Type B pancreatic cell (in vitro differentiated cells): ENCODE results near the gene PMM2. TPM values are rescaled to one million over a fixed set of nuclear protein-coding genes. Genes with fewer than 3 reads are reported as not detected.
A peak's percentile ranks its signal among the peaks of the same experiment; 100 is the strongest.

Source experiments
- DNase-seq: peaks from one replicate; pipeline ENCODE4 v3.0.0; 2021; ENCODE audit warnings: mixed read lengths; ENCODE audit not compliant: unreplicated experiment; ENCODE audit errors: extremely low spot score
- H3K27ac Mint-ChIP-seq: 2 replicates; pipeline ENCODE4 v1.8.0; 2021; ENCODE audit warnings: mild to moderate bottlenecking, mixed read lengths
- H3K27me3 Mint-ChIP-seq: 2 replicates; pipeline ENCODE4 v1.8.0; 2021; ENCODE audit warnings: mixed read lengths
- H3K36me3 Mint-ChIP-seq: 2 replicates; pipeline ENCODE4 v1.8.0; 2021; ENCODE audit warnings: mixed read lengths
- H3K4me1 Mint-ChIP-seq: one replicate; pipeline ENCODE4 v1.8.0; 2021; ENCODE audit warnings: mixed read lengths; ENCODE audit not compliant: unreplicated experiment
- H3K4me3 Mint-ChIP-seq: 2 replicates; pipeline ENCODE4 v1.8.0; 2021; ENCODE audit warnings: mild to moderate bottlenecking, mixed read lengths
- H3K9me3 Mint-ChIP-seq: 2 replicates; pipeline ENCODE4 v1.8.0; 2021; ENCODE audit warnings: mixed read lengths
- total RNA-seq: library from RNA; stranded (reverse); gene quantifications from 2 replicates; pipeline ENCODE4 v1.2.1, GENCODE V29; 2021; ENCODE audit warnings: low replicate concordance
- TF ChIP-seq, protein P1 (sequence below): fragments of 200-600 bp; sonication (generic); conservative IDR thresholded peaks from 2 replicates; pipeline ENCODE4 v1.5.0; 2021; ENCODE audit warnings: antibody characterized with exemption, mild to moderate bottlenecking

Gene PMM2
- total RNA-seq, 1 donor from 2014 or later: 35.5 TPM

DNA sequence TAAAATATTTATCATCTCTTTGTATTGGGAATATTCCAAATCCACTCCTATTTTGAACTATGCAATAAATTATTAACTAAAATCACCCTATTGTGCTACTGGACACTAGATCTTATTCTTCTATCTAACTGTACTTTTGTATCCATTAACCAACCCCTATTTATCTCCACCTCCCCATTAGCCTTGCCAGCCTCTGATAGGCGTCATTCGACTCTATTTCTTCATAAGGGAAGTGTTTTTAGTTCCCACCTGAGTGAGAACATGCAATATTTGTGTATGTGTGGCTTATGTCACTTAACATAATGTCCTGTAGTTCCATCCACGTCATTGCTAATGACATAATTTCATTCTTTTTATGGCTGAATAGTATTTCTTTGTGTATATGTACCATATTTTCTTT, 24.1 kb upstream of the PMM2 start:
- no peak for DNase-seq
- Mint-ChIP-seq H3K9me3 (no peaks in the 10 kb centered on the region), H3K4me3 (no peak overlapping the region), H3K36me3 (peaks cover 22% of the 10 kb centered on the region), H3K27ac (no peak overlapping the region), H3K27me3 (no peaks in the 10 kb centered on the region), H3K4me1 (no peaks in the 10 kb centered on the region)
- TF ChIP-seq, protein P1, sequence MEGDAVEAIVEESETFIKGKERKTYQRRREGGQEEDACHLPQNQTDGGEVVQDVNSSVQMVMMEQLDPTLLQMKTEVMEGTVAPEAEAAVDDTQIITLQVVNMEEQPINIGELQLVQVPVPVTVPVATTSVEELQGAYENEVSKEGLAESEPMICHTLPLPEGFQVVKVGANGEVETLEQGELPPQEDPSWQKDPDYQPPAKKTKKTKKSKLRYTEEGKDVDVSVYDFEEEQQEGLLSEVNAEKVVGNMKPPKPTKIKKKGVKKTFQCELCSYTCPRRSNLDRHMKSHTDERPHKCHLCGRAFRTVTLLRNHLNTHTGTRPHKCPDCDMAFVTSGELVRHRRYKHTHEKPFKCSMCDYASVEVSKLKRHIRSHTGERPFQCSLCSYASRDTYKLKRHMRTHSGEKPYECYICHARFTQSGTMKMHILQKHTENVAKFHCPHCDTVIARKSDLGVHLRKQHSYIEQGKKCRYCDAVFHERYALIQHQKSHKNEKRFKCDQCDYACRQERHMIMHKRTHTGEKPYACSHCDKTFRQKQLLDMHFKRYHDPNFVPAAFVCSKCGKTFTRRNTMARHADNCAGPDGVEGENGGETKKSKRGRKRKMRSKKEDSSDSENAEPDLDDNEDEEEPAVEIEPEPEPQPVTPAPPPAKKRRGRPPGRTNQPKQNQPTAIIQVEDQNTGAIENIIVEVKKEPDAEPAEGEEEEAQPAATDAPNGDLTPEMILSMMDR: no peak

DNA sequence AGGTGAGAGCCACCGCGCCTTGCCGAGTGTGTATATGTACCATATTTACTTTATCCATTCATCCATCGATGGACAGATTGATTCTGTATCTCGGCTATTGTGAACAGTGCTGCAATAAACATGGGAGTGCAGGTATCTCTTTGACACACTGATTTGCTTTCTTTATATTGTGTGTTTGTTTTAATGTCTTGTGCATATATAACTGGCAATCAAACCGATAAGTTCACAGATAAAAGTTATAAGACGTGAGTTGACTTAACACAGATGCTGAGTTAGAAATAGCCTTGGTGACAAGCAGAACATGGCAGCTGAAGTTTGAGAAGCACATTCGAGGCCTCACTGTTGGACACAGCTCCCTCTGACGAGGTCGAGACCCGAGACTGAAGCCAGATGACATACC, 23.4 kb upstream of the PMM2 start:
- TF ChIP-seq, protein P1: no peak
- no peak overlapping the region for H3K4me3 Mint-ChIP-seq
- H3K4me1 Mint-ChIP-seq: no peaks in the 10 kb centered on the region
- no peaks in the 10 kb centered on the region for H3K27me3 Mint-ChIP-seq
- H3K27ac Mint-ChIP-seq: no peak overlapping the region
- H3K36me3 Mint-ChIP-seq: peaks cover 18% of the 10 kb centered on the region
- no peak for DNase-seq
- no peaks in the 10 kb centered on the region for H3K9me3 Mint-ChIP-seq

DNA sequence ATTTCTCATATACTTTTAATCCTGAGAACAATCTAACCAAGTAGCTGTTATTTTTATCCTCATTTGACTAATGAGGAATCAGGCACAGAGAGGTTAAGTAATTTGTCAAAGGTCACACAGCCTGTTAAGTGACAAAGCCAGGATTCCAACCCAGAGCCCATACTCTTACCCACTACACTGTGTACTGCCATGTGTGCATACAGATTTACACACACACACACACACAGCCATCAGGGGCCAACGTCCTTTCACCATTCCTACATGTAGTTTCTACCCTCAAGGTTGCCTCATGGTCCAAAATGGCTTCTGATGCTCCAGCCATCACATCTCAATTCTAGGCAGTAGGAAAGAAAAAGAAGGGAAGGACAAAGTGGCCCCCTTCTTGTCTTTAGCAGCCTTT, 22.3 kb upstream of the PMM2 start:
- Mint-ChIP-seq H3K4me1 (no peaks in the 10 kb centered on the region), H3K9me3 (no peaks in the 10 kb centered on the region), H3K36me3 (peaks cover 19% of the 10 kb centered on the region)

DNA sequence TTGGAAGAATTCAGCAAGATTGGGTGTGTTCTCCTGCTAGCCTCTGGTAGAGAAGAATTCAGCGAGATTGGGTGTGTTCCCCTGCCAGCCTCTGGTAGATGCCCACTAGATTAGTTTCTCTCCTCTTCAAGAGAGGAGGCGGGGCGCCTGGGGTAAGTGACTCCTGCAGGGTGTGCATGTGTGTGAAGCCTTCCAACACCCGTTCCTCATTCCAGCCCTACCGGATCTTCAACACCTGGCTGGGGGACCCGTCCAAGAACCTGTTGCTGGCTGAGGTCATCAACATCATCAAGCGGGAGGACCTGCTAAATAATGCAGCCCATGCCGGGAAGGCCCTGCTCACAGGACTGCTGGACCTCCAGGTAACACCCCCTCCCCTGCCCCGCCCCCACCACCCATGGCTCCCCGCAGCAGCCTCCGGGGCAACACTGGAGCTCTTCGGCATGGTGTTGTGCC, 21.5 kb upstream of the PMM2 start:
- no peak for DNase-seq
- Mint-ChIP-seq H3K27ac (peak overlapping the region; percentile 89), H3K9me3 (no peaks in the 10 kb centered on the region), H3K27me3 (no peaks in the 10 kb centered on the region), H3K4me1 (no peaks in the 10 kb centered on the region), H3K36me3 (peaks cover 19% of the 10 kb centered on the region), H3K4me3 (no peak overlapping the region)
- TF ChIP-seq, protein P1: no peak

More for the DNA sequence above, 22.3 kb upstream of the PMM2 start:
- TF ChIP-seq, protein P1: no peak
- no peak for DNase-seq
- H3K27ac Mint-ChIP-seq: peak overlapping the region; percentile 89
- H3K4me3 Mint-ChIP-seq: no peak overlapping the region
- no peaks in the 10 kb centered on the region for H3K27me3 Mint-ChIP-seq

DNA sequence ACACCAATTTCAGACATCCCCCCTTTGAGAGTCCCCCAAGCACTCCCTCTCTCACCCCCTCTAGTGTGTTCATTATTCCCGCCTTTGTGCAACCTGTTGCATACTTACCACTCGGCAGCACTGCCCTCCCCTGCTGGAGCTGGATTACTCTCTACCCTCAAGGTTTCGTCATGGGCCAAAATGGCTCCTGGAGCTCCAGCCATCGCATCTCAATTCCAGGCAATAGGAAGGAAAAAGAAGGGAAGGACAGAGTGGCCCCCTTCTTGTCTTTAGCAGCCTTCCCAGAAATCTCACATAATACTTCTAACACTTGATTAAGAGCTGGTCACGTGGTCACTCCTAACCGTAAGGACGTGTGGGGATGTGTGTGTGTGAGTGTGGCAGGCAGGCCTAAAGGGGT, 20.4 kb upstream of the PMM2 start:
- DNase-seq: no peak
- Mint-ChIP-seq H3K36me3 (peaks cover 19% of the 10 kb centered on the region), H3K9me3 (no peaks in the 10 kb centered on the region), H3K27me3 (no peaks in the 10 kb centered on the region), H3K27ac (no peak overlapping the region), H3K4me1 (no peaks in the 10 kb centered on the region), H3K4me3 (no peak overlapping the region)
- TF ChIP-seq, protein P1: no peak

DNA sequence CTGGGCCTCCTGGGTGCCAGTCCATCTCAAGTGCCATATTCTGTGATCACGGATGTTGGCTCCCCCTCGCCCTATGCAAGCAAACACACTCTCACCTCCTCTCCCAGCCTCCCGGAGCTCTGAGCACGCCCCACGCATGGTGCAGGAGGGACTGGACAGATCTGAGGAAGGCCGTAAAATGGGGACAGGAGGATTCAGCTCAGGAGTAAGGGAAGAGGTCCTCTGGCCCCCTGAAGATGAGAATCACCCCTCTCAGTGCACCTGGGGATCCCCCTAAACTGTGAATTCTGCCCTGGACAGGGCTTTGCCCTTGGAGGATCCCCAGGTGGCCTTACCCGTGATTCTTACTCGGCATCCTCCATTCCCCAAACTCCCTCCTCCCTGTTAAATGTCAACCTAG, 15.8 kb upstream of the PMM2 start:
- Mint-ChIP-seq H3K4me3 (no peak overlapping the region), H3K36me3 (peaks cover 9% of the 10 kb centered on the region), H3K27ac (no peak overlapping the region), H3K9me3 (no peaks in the 10 kb centered on the region), H3K27me3 (no peaks in the 10 kb centered on the region), H3K4me1 (peaks cover 5% of the 10 kb centered on the region)
- TF ChIP-seq, protein P1: no peak
- no peak for DNase-seq
